Transverse colon (tissue), 4 donors: ENCODE results near the gene CCT3. TPM values are rescaled to one million over a fixed set of nuclear protein-coding genes. Genes with fewer than 3 reads are reported as not detected.

Source experiments
- DNase-seq: peaks from one replicate; pipeline ENCODE4 v3.0.0-alpha.2; 2019
- H3K27ac ChIP-seq, 4 donors: fragments of 200-600 bp; sonication (generic); 2 replicates each; pipeline ENCODE4 v1.5.1; 2016 to 2018; ENCODE audit warnings: inconsistent platforms in 4 of 4
- H3K27me3 ChIP-seq: fragments of 200-600 bp; sonication (generic); 2 replicates; pipeline ENCODE4 v1.5.1; 2017; ENCODE audit warnings: inconsistent platforms
- H3K36me3 ChIP-seq, 4 donors: fragments of 200-600 bp; sonication (generic); 2 replicates each; pipeline ENCODE4 v1.5.1; 2017 to 2019; ENCODE audit warnings: inconsistent platforms in 4 of 4
- H3K4me1 ChIP-seq, 4 donors: fragments of 200-600 bp; sonication (generic); 2 replicates each; pipeline ENCODE4 v1.5.1; 2017 to 2020; ENCODE audit warnings: inconsistent platforms in 4 of 4
- H3K4me3 ChIP-seq, 4 donors: fragments of 200-600 bp; sonication (generic); 1 replicate in 1 of 4; 2 replicates in 3 of 4; pipeline versions ENCODE4 v1.5.1 to v1.6.1; 2017 to 2019; ENCODE audit warnings: inconsistent platforms in 4 of 4
- H3K9me3 ChIP-seq, 2 donors: fragments of 200-600 bp; sonication (generic); 2 replicates each; pipeline ENCODE4 v1.5.1; 2017 to 2019; ENCODE audit warnings: inconsistent platforms in 2 of 2
- CTCF ChIP-seq, 5 experiments: fragments of 200-600 bp in 3 of 5; fragments of 450-650 bp in 2 of 5; sonication (generic) in 3 of 5; IDR thresholded peaks; 1 replicate in 2 of 5; 2 replicates in 3 of 5; pipeline ENCODE4 v1.5.1; 2016 to 2017; ENCODE audit warnings: antibody characterized with exemption in 5 of 5, inconsistent platforms in 3 of 5, mild to moderate bottlenecking in 2 of 5, moderate library complexity in 1 of 5
- EP300 ChIP-seq: sonication (generic); formaldehyde crosslinking; IDR thresholded peaks from one replicate; pipeline ENCODE4 v1.6.1; 2017; ENCODE audit warnings: antibody characterized with exemption, low read depth
- POLR2A ChIP-seq: fragments of 450-650 bp; IDR thresholded peaks from one replicate; pipeline ENCODE4 v1.6.1; 2016; ENCODE audit warnings: antibody characterized with exemption, mild to moderate bottlenecking, moderate library complexity
- POLR2AphosphoS5 ChIP-seq, 3 donors: sonication (generic); formaldehyde crosslinking; IDR thresholded peaks; one replicate each; pipeline ENCODE4 v1.6.1; 2016; ENCODE audit warnings: antibody characterized with exemption in 3 of 3
- WGBS, 2 donors: methylation state at CpG; one replicate each; pipeline ENCODE4 v1.1.5; 2018; ENCODE audit warnings: low coverage in 1 of 2; 5-methylcytosine and 5-hydroxymethylcytosine counted together
- in situ Hi-C, 4 donors: fragments of 200-750 bp; cut with MboI; loops; one replicate each; pipeline versions ENCODE4 v1.15.0 to v1.15.1; 2017; ENCODE audit warnings: low sequenced_read_pairs in 3 of 4, low pct_ligation_motif_present in 1 of 4, low pct_unique_long_range_greater_than_20kb in 1 of 4
- intact Hi-C: fragments of 100-400 bp; cut with DNase I; formaldehyde crosslinking; loops from one replicate; pipeline ENCODE4 v1.15.1; 2023; ENCODE audit warnings: low total_unique reads
- total RNA-seq, 4 donors: library from RNA; depleted of rRNA; stranded (reverse); fragments of >200 nt; gene quantifications; one replicate each; pipeline ENCODE4 v1.1.0, GENCODE V29; 2016

CCT3 gene
- 100 to 1,000 TPM in 2 of 4 donors, 10 to 100 TPM in 2; 55.1 to 145 (median 90.7) TPM for total RNA-seq

- Histone ChIP-seq H3K36me3 (peaks cover 0 to 15% (median 5%) of the 10 kb centered on the region in 4 donors), H3K4me3 (peak within 1 kb of the TSS; percentile 65 to 99 (median 89)), H3K9me3 (no peaks in the 10 kb centered on the region), H3K4me1 (peaks cover 13 to 21% (median 19%) of the 10 kb centered on the region in 4 donors), H3K27ac (peak within 1 kb of the TSS; percentile 86 to 92 (median 90)), H3K27me3 (no peaks in the 10 kb centered on the region)
- 0% methylated on average over 1 to 47 of the region's 47 CpGs for WGBS, 2 donors
- TF ChIP-seq EP300 (no peak), POLR2A (peak; percentile 74), CTCF (IDR thresholded peaks at IDR 0.05) (no peak), POLR2AphosphoS5 (IDR thresholded peaks at IDR 0.05) (peak; percentile 55 to 88 (median 59))
- in situ Hi-C loops (no loop called here), intact Hi-C loops (no loop called here)
- peak; percentile 99 for DNase-seq
These were observed at the start of gene CCT3, which contains the start of gene TSACC for GRCh38 chr1:156338180-156338976. CCT3 (minus strand) TSS chr1:156338292; CDS start chr1:156338184, 108 bp downstream. TSACC (plus strand) TSS chr1:156338526; CDS start chr1:156339758, 1,232 bp downstream.

GRCh38 chr1:156387870-156388173, 49.7 kb upstream of the CCT3 start:
- Histone ChIP-seq H3K36me3 (no peaks in the 10 kb centered on the region), H3K4me1 (no peaks in the 10 kb centered on the region), H3K27ac (no peak overlapping the region), H3K9me3 (no peaks in the 10 kb centered on the region), H3K27me3 (peaks cover 70% of the 10 kb centered on the region), H3K4me3 (no peak overlapping the region)
- intact Hi-C loops, result loop anchor here (2.0 kb wide), 1 partner anchor 57 kb away; no protein-coding TSS in a partner anchor
- WGBS, 2 donors, result 69% methylated on average over 14 of the region's 15 CpGs; no CpG with 5 or more reads in 1 of the 2 donors
- TF ChIP-seq POLR2AphosphoS5 (IDR thresholded peaks at IDR 0.05), result no peak
- no peak for TF ChIP-seq EP300
- TF ChIP-seq POLR2A, result no peak
- TF ChIP-seq CTCF (IDR thresholded peaks at IDR 0.05), result no peak
- DNase-seq, result no peak
- in situ Hi-C loops, result loop anchor here (5.0 to 25.0 kb wide), 4 partner anchors 54 to 224 kb away; partner anchors contain the start of genes GPATCH4 (in 1 of the 4) and HAPLN2 (in 1 of the 4)

GRCh38 chr1:156386949-156387869, 49.1 kb upstream of the CCT3 start:
- intact Hi-C loops (loop anchor here (2.0 kb wide), 1 partner anchor 58 kb away; no protein-coding TSS in a partner anchor), in situ Hi-C loops (loop anchor here (5.0 to 25.0 kb wide), 4 partner anchors 55 to 225 kb away; partner anchors contain the start of genes GPATCH4 (in 1 of the 4) and HAPLN2 (in 1 of the 4))
- H3K36me3 ChIP-seq, result no peaks in the 10 kb centered on the region
- DNase-seq, result no peak
- H3K27me3 ChIP-seq, result peaks cover 64% of the 10 kb centered on the region
- H3K9me3 ChIP-seq, result no peaks in the 10 kb centered on the region
- H3K4me3 ChIP-seq, result no peak overlapping the region
- TF ChIP-seq EP300 (no peak), CTCF (IDR thresholded peaks at IDR 0.05) (no peak), POLR2A (no peak), POLR2AphosphoS5 (IDR thresholded peaks at IDR 0.05) (no peak)
- no peak overlapping the region for H3K27ac ChIP-seq
- WGBS, 2 donors, result 68 to 85% methylated on average over 3 to 8 of the region's 8 CpGs
- H3K4me1 ChIP-seq, result no peaks in the 10 kb centered on the region
